SU-DHL-6 (cell line): Measurements from ENCODE around the gene MAN1B1.

Source experiments
- H2AFZ ChIP-seq: fragments of 200-600 bp; sonication (generic); 2 replicates; pipeline ENCODE4 v1.6.1; 2014; ENCODE audit warnings: low read depth, mild to moderate bottlenecking, moderate library complexity, mixed read lengths, antibody characterized with exemption, low read length; ENCODE audit not compliant: severe bottlenecking
- H3F3A ChIP-seq: fragments of 200-600 bp; shearing (Covaris generic); 2 replicates; pipeline ENCODE4 v1.6.0; 2016; ENCODE audit warnings: antibody characterized with exemption, mild to moderate bottlenecking; ENCODE audit not compliant: insufficient read depth
- H3K27ac ChIP-seq: fragments of 200-600 bp; sonication (generic); 2 replicates; pipeline ENCODE4 v1.5.1; 2016; ENCODE audit warnings: low read depth, mild to moderate bottlenecking, low read length, moderate library complexity, mixed read lengths
- H3K27me3 ChIP-seq: fragments of 200-600 bp; sonication (generic), shearing (Covaris generic); 2 replicates; pipeline ENCODE4 v1.6.0; 2014; ENCODE audit warnings: mild to moderate bottlenecking, low read length
- H3K36me3 ChIP-seq: fragments of 200-600 bp; sonication (generic); 2 replicates; pipeline ENCODE4 v1.6.1; 2014; ENCODE audit warnings: mild to moderate bottlenecking, low read length, mixed read lengths
- H3K4me2 ChIP-seq: fragments of 300-600, 200-600 bp; shearing (Covaris generic), sonication (generic); 2 replicates; pipeline ENCODE4 v1.6.0; 2014; ENCODE audit warnings: low read length, low read depth, mild to moderate bottlenecking; ENCODE audit not compliant: poor library complexity, severe bottlenecking
- H3K4me3 ChIP-seq: fragments of 200-600 bp; sonication (generic); 2 replicates; pipeline ENCODE4 v1.5.1; 2014; ENCODE audit warnings: antibody characterized with exemption, low read length, mild to moderate bottlenecking, mixed read lengths; ENCODE audit not compliant: insufficient read depth, poor library complexity, severe bottlenecking
- H3K79me2 ChIP-seq: fragments of 200-600 bp; sonication (generic); 2 replicates; pipeline ENCODE4 v1.6.1; 2014; ENCODE audit warnings: mild to moderate bottlenecking, low read length, moderate library complexity; ENCODE audit not compliant: insufficient read depth
- H3K9ac ChIP-seq: fragments of 200-600 bp; sonication (generic); 2 replicates; pipeline ENCODE4 v1.7.0; 2014; ENCODE audit warnings: mild to moderate bottlenecking, low read length
- H3K9me2 ChIP-seq: fragments of 200-600 bp; sonication (generic); replicated peaks from 2 replicates; pipeline ENCODE4 v1.6.1; 2014; ENCODE audit warnings: low read length; ENCODE audit not compliant: insufficient read depth
- H3K9me3 ChIP-seq: fragments of 200-600 bp; sonication (generic); 2 replicates; pipeline ENCODE4 v1.6.1; 2014; ENCODE audit warnings: low read length, mixed read lengths; ENCODE audit not compliant: insufficient read depth
- H4K20me1 ChIP-seq: fragments of 200-600 bp; sonication (generic); 2 replicates; pipeline ENCODE4 v1.6.1; 2014; ENCODE audit warnings: low read depth, mild to moderate bottlenecking, antibody characterized with exemption, low read length, moderate library complexity, mixed read lengths
- CTCF ChIP-seq: fragments of 200-600 bp; sonication (generic); IDR thresholded peaks from one replicate; pipeline ENCODE4 v1.5.1; 2017; ENCODE audit warnings: antibody characterized with exemption, mild to moderate bottlenecking, low read length, moderate library complexity; ENCODE audit not compliant: insufficient read depth, poor library complexity, severe bottlenecking
- EZH2phosphoT487 ChIP-seq: fragments of 200-600 bp; sonication (generic), shearing (Covaris generic); conservative IDR thresholded peaks from 2 replicates; pipeline ENCODE4 v1.6.1; 2018; ENCODE audit warnings: mild to moderate bottlenecking, antibody characterized with exemption, low read length, moderate library complexity, mixed read lengths

MAN1B1 gene

DNA sequence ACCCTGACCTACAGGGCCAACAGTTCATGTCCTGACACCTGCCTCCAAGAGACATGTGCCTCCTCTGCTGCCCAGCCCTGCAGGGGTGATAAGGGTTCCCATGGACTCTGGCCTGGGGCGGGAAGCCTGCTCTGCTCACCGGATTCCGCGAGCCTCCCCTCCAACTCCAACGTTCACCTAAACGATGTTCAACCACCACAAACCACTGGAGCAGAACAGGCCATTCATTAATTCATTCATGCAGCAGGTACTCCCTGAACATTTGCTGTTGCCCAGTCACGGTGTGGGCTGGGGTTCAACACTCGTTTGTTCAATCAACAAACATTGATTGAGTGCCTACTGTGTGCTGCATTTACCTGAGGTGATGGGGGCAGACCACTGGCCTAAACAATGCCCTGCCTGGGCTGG, 12.8 kb upstream of the MAN1B1 start:
- H3K27ac ChIP-seq: no peak overlapping the region
- no peak overlapping the region for H3K4me3 ChIP-seq
- H3K9me3 ChIP-seq: no peaks in the 10 kb centered on the region
- H3F3A ChIP-seq: peaks cover 17% of the 10 kb centered on the region
- H2AFZ ChIP-seq: no peak overlapping the region
- no peak overlapping the region for H3K9ac ChIP-seq
- H3K36me3 ChIP-seq: no peaks in the 10 kb centered on the region
- H3K79me2 ChIP-seq: peaks cover 19% of the 10 kb centered on the region
- no peaks in the 10 kb centered on the region for H3K9me2 ChIP-seq
- no peaks in the 10 kb centered on the region for H4K20me1 ChIP-seq
- no peaks in the 10 kb centered on the region for H3K27me3 ChIP-seq
- TF ChIP-seq CTCF: no peak
- TF ChIP-seq EZH2phosphoT487: no peak
- no peak overlapping the region for H3K4me2 ChIP-seq

GRCh38 chr9:137074657-137075274, 12.0 kb upstream of the MAN1B1 start:
- Histone ChIP-seq H4K20me1 (no peaks in the 10 kb centered on the region), H3K79me2 (peaks cover 11% of the 10 kb centered on the region; the same call in 1 of the 2 replicates), H3K9ac (no peak overlapping the region), H3K9me3 (no peaks in the 10 kb centered on the region), H3K4me3 (no peak overlapping the region), H3K27me3 (no peaks in the 10 kb centered on the region), H3K36me3 (no peaks in the 10 kb centered on the region), H3K9me2 (no peaks in the 10 kb centered on the region), H2AFZ (no peak overlapping the region), H3K4me2 (no peak overlapping the region), H3K27ac (no peak overlapping the region), H3F3A (peaks cover 17% of the 10 kb centered on the region; the same call in 1 of the 2 replicates)
- TF ChIP-seq EZH2phosphoT487 (no peak), CTCF (no peak)

- no peak overlapping the region for H3K27ac ChIP-seq
- H3K9ac ChIP-seq: no peak overlapping the region
- no peaks in the 10 kb centered on the region for H3K36me3 ChIP-seq
- H3F3A ChIP-seq: peaks cover 17% of the 10 kb centered on the region; the same call in 1 of the 2 replicates
- H3K4me3 ChIP-seq: no peak overlapping the region
- no peak overlapping the region for H3K4me2 ChIP-seq
- H3K9me2 ChIP-seq: no peaks in the 10 kb centered on the region
- no peak for TF ChIP-seq CTCF
- TF ChIP-seq EZH2phosphoT487: no peak
- H4K20me1 ChIP-seq: no peaks in the 10 kb centered on the region
- H3K9me3 ChIP-seq: no peaks in the 10 kb centered on the region
- no peaks in the 10 kb centered on the region for H3K27me3 ChIP-seq
- H3K79me2 ChIP-seq: peaks cover 11% of the 10 kb centered on the region; the same call in 1 of the 2 replicates
- H2AFZ ChIP-seq: no peak overlapping the region
These were observed 11.5 kb upstream of the MAN1B1 start for GRCh38 chr9:137075275-137075775.
